GM12873 (cell line): ENCODE data around the gene RAB40C.

ENCODE experiments used
- CTCF ChIP-seq: IDR thresholded peaks from 2 replicates; pipeline ENCODE4 v1.5.1; 2012; ENCODE audit warnings: low read depth, mild to moderate bottlenecking, moderate library complexity, low read length, control low read depth; ENCODE audit not compliant: insufficient read depth; ENCODE audit errors: missing control alignments

The RAB40C gene

GRCh38 chr16:671353-672131 lies 81.7 kb downstream of the RAB40C start:
- no peak for TF ChIP-seq CTCF

- TF ChIP-seq CTCF: no peak
These were observed 82.5 kb downstream of the RAB40C start for GRCh38 chr16:672371-672770.

- TF ChIP-seq CTCF: no peak
These were observed 83.0 kb downstream of the RAB40C start for GRCh38 chr16:672851-673250.

- no peak for TF ChIP-seq CTCF
These were observed 83.6 kb downstream of the RAB40C start for GRCh38 chr16:673399-673991.

- TF ChIP-seq CTCF: no peak
These were observed 84.5 kb downstream of the RAB40C start for GRCh38 chr16:674214-674881.

- no peak for TF ChIP-seq CTCF
These were observed 85.4 kb downstream of the RAB40C start, which contains the start of gene RHBDL1 for GRCh38 chr16:674968-675883. Gene RHBDL1, plus strand, starts transcription at chr16:675671. Its CDS starts 120 bp downstream, at chr16:675791.
